ENCODE results near the gene COL27A1. TPM values are rescaled to one million over a fixed set of nuclear protein-coding genes. Genes with fewer than 3 reads are reported as not detected.

The COL27A1 gene
- total RNA-seq, 2 experiments from 2014 or later: not detected

DNA sequence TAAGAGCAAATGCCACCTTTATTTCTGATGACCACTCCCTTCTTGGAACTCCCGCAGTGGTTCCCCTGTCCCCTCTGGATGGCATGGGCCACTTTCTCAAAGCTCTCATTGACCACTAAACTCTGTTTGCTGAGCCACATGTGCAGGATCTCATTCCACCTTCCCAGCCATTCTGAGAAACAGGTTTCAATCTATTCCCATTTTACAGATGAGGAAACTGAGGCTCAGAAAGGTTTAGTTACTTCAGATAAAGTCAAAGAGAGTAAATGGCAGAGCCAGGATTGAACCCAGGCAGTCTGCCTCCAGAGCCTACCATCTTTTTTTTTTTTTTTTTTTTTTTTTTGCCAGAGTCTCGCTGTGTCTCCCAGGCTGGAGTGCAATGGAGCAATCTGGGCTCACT, 24.2 kb downstream of the COL27A1 start:
- TF ChIP-seq EZH2phosphoT487 (IDR thresholded peaks at IDR 0.05; ENCODE audit: borderline replicate concordance, low read depth, low read length): no peak
- TF ChIP-seq CTCF (conservative IDR thresholded peaks at IDR 0.05; ENCODE audit: low read length): no peak
- intact Hi-C loops (cut with micrococcal nuclease; ENCODE audit: unreplicated experiment): no loop called here
- Histone ChIP-seq H2AFZ (ENCODE audit: low read length) (no peak overlapping the region), H3K36me3 (ENCODE audit: insufficient read depth, low read length) (no peaks in the 10 kb centered on the region), H3K79me2 (ENCODE audit: insufficient read depth, low read depth, low read length) (no peaks in the 10 kb centered on the region), H3K27ac (ENCODE audit: low read depth, low read length, poor library complexity, severe bottlenecking) (no peak overlapping the region), H3K4me3 (ENCODE audit: low read depth, low read length, poor library complexity, severe bottlenecking) (no peak overlapping the region), H3K9me3 (ENCODE audit: low read length) (no peaks in the 10 kb centered on the region), H4K20me1 (ENCODE audit: insufficient read depth, low read length) (no peaks in the 10 kb centered on the region), H3K4me1 (ENCODE audit: insufficient read depth, low read length, poor library complexity, severe bottlenecking) (no peaks in the 10 kb centered on the region), H3K9me2 (ENCODE audit: insufficient read depth, low read length) (no peaks in the 10 kb centered on the region), H3K4me2 (ENCODE audit: low read length) (no peak overlapping the region)
- no TSS peak for BruUV-seq (replicated peaks)
- POLR2A ChIA-PET: no interaction called here
- no peak for DNase-seq (ENCODE audit: low spot score)
- CTCF ChIA-PET (ENCODE audit: unreplicated experiment): no interaction called here

GRCh38 chr9:114180696-114181606, 25.6 kb downstream of the COL27A1 start:
- H4K20me1 ChIP-seq (ENCODE audit: insufficient read depth, low read length): no peaks in the 10 kb centered on the region
- H3K4me2 ChIP-seq (ENCODE audit: low read length): no peak overlapping the region
- DNase-seq (ENCODE audit: low spot score): no peak
- ChIA-PET CTCF (ENCODE audit: unreplicated experiment) (no interaction called here), POLR2A (no interaction called here)
- H3K9me2 ChIP-seq (ENCODE audit: insufficient read depth, low read length): no peaks in the 10 kb centered on the region
- TF ChIP-seq EZH2phosphoT487 (IDR thresholded peaks at IDR 0.05; ENCODE audit: borderline replicate concordance, low read depth, low read length) (no peak), CTCF (conservative IDR thresholded peaks at IDR 0.05; ENCODE audit: low read length) (no peak)
- no peaks in the 10 kb centered on the region for H3K4me1 ChIP-seq (ENCODE audit: insufficient read depth, low read length, poor library complexity, severe bottlenecking)
- H3K9me3 ChIP-seq (ENCODE audit: low read length): no peaks in the 10 kb centered on the region
- H3K4me3 ChIP-seq (ENCODE audit: low read depth, low read length, poor library complexity, severe bottlenecking): no peak overlapping the region
- no peaks in the 10 kb centered on the region for H3K36me3 ChIP-seq (ENCODE audit: insufficient read depth, low read length)
- no peaks in the 10 kb centered on the region for H3K79me2 ChIP-seq (ENCODE audit: insufficient read depth, low read depth, low read length)
- no TSS peak for BruUV-seq (replicated peaks)
- no peak overlapping the region for H2AFZ ChIP-seq (ENCODE audit: low read length)
- H3K27ac ChIP-seq (ENCODE audit: low read depth, low read length, poor library complexity, severe bottlenecking): no peak overlapping the region
- intact Hi-C loops (cut with micrococcal nuclease; ENCODE audit: unreplicated experiment): no loop called here
